Measurements from ENCODE around the gene PPM1A. TPM values are rescaled to one million over a fixed set of nuclear protein-coding genes. Genes with fewer than 3 reads are reported as not detected.

Gene PPM1A
- total and polyA plus RNA-seq, 2 of the 8 experiments (the other 6 are each of a cell fraction or from before 2014, with no cell fraction given) = 14.0 to 51.2 TPM

DNA sequence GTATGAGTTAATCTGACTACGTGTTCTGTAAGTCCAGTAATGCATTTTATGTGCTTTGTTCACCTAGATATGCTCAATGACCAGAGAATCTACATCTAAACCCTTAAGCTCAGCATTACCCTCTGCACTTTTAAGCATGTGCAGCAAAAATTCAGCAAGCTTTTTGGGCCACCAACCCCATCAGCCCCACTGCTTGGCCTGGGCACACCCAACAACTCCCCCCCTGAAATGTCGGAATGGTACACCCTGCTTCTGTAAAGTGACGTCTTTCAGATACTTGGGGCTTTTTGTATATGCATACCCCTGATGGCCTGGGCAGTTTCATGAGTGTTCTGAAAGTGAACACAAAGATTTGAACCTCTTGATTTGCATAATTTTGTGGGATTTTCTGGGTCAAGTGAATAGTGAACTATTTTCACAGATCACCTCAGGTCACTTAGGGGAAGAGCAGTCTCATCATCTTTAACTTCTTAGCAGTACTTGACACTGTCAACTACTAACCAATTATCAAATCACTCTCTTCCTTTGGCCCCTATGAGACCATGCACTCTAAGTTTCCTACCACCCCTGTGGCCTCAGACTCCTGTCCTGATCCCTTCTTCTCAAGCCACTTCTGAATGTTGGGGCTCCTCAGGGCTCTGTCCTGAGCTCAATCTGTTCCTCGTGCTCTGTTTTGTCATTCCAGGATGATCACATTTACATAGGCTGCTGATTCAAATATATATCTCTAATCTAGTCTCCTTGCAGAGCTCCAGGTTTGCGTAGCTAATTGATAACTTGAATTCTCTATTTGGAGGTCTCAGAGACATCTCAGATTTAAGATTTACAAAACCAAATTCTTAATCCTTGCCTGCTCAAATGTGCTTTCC, 36.3 kb upstream of the PPM1A start:
- H2AK5ac ChIP-seq (ENCODE audit: low read depth, low read length) = no peak overlapping the region
- no peaks in the 10 kb centered on the region for H3K79me1 ChIP-seq (ENCODE audit: low read depth, low read length)
- H2BK15ac ChIP-seq (ENCODE audit: low read length) = no peak overlapping the region
- peaks cover 0 to 8% (median 3%) of the 10 kb centered on the region in 4 experiments; a peak in 2 of 7 replicates for H3K4me1 ChIP-seq (replicated peaks in 1 of 4; ENCODE audit: control insufficient read depth in 3 of 4, insufficient read depth in 4 of 4, low read length in 3 of 4)
- no peaks in the 10 kb centered on the region for H3K79me2 ChIP-seq (ENCODE audit: control insufficient read depth in 1 of 2, insufficient read depth in 2 of 2, low read length in 2 of 2)
- POLR2A ChIA-PET (ENCODE audit: partially characterized antibody) = interaction anchor here (2.6 kb wide), 1 partner anchor 36 kb away, joined by 6 read pairs; the partner anchor contains the start of gene PPM1A
- H3K23ac ChIP-seq (ENCODE audit: insufficient read length) = no peak overlapping the region
- H3K14ac ChIP-seq (ENCODE audit: insufficient read length) = no peak overlapping the region
- H4K5ac ChIP-seq (ENCODE audit: insufficient read length, low read depth, low read length) = no peak overlapping the region
- no peak overlapping the region for H3K4me2 ChIP-seq (ENCODE audit: insufficient read depth in 1 of 2, low read depth in 2 of 2, low read length in 2 of 2)
- DNase-seq (ENCODE audit: low read depth in 1 of 2, low spot score in 2 of 2) (no peak), FAIRE-seq (no peak)
- H3K36me3 ChIP-seq (ENCODE audit: control insufficient read depth in 2 of 4, insufficient read depth in 4 of 4, low read length in 3 of 4) = no peaks in the 10 kb centered on the region
- H3K9me3 ChIP-seq (ENCODE audit: insufficient read depth in 2 of 2, low read depth in 1 of 2, low read length in 1 of 2) = no peaks in the 10 kb centered on the region
- H3K4me3 ChIP-seq (ENCODE audit: extremely low read depth in 1 of 4, insufficient read depth in 2 of 4, low read depth in 3 of 4, low read length in 4 of 4) = no peak overlapping the region
- no peak overlapping the region for H3K4ac ChIP-seq (replicated peaks; ENCODE audit: insufficient read length, low read depth, low read length)
- 85% methylated on average over 5 of the region's 5 CpGs; no CpG with 5 or more reads in 1 of the 2 experiments for WGBS, 2 experiments (ENCODE audit: extremely low coverage in 1 of 2, insufficient coverage in 1 of 2, insufficient read length in 1 of 2, insufficient replicate concordance in 2 of 2, low coverage in 1 of 2, low lambda C conversion rate in 2 of 2, missing lambda C conversion rate in 1 of 2)
- no peak overlapping the region for H2BK5ac ChIP-seq (ENCODE audit: low read depth, low read length)
- peaks cover 2% of the 10 kb centered on the region; the same call in 1 of the 2 replicates for H3K23me2 ChIP-seq (ENCODE audit: low read depth, low read length)
- H2AFZ ChIP-seq (ENCODE audit: low read length) = no peak overlapping the region
- no peak overlapping the region for H2BK20ac ChIP-seq (ENCODE audit: low read length)
- CTCF ChIA-PET (ENCODE audit: partially characterized antibody) = interaction anchor here (1.1 kb wide), 1 partner anchor 29 kb away, joined by 3 read pairs; no protein-coding TSS in a partner anchor
- H3K9ac ChIP-seq (replicated peaks in 1 of 4; ENCODE audit: extremely low read depth in 1 of 4, low read depth in 3 of 4, low read length in 3 of 4) = no peak overlapping the region
- no peak overlapping the region for H3K56ac ChIP-seq (replicated peaks; ENCODE audit: insufficient read length, low read depth, low read length)
- H3K18ac ChIP-seq (ENCODE audit: extremely low read depth, low read length) = no peak overlapping the region
- no peak overlapping the region for H2BK120ac ChIP-seq (replicated peaks; ENCODE audit: low read depth, low read length)
- no peaks in the 10 kb centered on the region for H3K27me3 ChIP-seq (replicated peaks in 1 of 4; ENCODE audit: control insufficient read depth in 3 of 4, extremely low read depth in 1 of 4, insufficient read depth in 3 of 4, low read length in 3 of 4)
- H4K20me1 ChIP-seq (replicated peaks in 1 of 2; ENCODE audit: control insufficient read depth in 1 of 2, insufficient read depth in 2 of 2, low read length in 2 of 2) = no peaks in the 10 kb centered on the region
- no peak overlapping the region for H2BK12ac ChIP-seq (ENCODE audit: low read depth, low read length)
- H4K91ac ChIP-seq (replicated peaks; ENCODE audit: insufficient read length, low read length) = no peak overlapping the region
- H3K27ac ChIP-seq (ENCODE audit: low read depth, low read length) = no peak overlapping the region
- no peak overlapping the region for H4K8ac ChIP-seq (ENCODE audit: extremely low read depth, insufficient read depth, low read length)
- no peak for TF ChIP-seq RNF2 (IDR thresholded peaks at IDR 0.05; ENCODE audit: borderline replicate concordance, low read depth, low read length, missing control alignments, poor library complexity, severe bottlenecking)
- TF ChIP-seq SP2 (IDR thresholded peaks at IDR 0.05; ENCODE audit: low read length) = no peak
- TF ChIP-seq CREB1 (IDR thresholded peaks at IDR 0.05) = no peak
- TF ChIP-seq CHD1 (IDR thresholded peaks at IDR 0.05; ENCODE audit: low read depth, low read length) = no peak
- no peak for TF ChIP-seq NRF1 (IDR thresholded peaks at IDR 0.05; ENCODE audit: low read depth, low read length)
- no peak for TF ChIP-seq TAF7 (optimal IDR thresholded peaks at IDR 0.05; ENCODE audit: borderline replicate concordance, low read depth, low read length)
- TF ChIP-seq, protein P1, sequence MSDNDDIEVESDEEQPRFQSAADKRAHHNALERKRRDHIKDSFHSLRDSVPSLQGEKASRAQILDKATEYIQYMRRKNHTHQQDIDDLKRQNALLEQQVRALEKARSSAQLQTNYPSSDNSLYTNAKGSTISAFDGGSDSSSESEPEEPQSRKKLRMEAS (IDR thresholded peaks at IDR 0.05) = no peak
- TF ChIP-seq TCF12 (IDR thresholded peaks at IDR 0.05; ENCODE audit: low read depth, low read length) = no peak
- TF ChIP-seq, protein P2, sequence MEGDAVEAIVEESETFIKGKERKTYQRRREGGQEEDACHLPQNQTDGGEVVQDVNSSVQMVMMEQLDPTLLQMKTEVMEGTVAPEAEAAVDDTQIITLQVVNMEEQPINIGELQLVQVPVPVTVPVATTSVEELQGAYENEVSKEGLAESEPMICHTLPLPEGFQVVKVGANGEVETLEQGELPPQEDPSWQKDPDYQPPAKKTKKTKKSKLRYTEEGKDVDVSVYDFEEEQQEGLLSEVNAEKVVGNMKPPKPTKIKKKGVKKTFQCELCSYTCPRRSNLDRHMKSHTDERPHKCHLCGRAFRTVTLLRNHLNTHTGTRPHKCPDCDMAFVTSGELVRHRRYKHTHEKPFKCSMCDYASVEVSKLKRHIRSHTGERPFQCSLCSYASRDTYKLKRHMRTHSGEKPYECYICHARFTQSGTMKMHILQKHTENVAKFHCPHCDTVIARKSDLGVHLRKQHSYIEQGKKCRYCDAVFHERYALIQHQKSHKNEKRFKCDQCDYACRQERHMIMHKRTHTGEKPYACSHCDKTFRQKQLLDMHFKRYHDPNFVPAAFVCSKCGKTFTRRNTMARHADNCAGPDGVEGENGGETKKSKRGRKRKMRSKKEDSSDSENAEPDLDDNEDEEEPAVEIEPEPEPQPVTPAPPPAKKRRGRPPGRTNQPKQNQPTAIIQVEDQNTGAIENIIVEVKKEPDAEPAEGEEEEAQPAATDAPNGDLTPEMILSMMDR (IDR thresholded peaks at IDR 0.05; ENCODE audit: control extremely low read depth in 1 of 3, insufficient read depth in 1 of 3, low read depth in 1 of 3, low read length in 3 of 3) = no peak

Measured in H1 (cell line).